Erythroblast (primary cell): ENCODE data around the gene SLC10A7.

ENCODE experiments used
- GATA1 ChIP-seq: IDR thresholded peaks from 2 replicates; pipeline ENCODE4 v1.6.1; 2011; ENCODE audit warnings: low read depth, mild to moderate bottlenecking, control low read depth, low read length, moderate library complexity
- POLR2A ChIP-seq: IDR thresholded peaks from 2 replicates; pipeline ENCODE4 v1.6.1; 2011; ENCODE audit warnings: mild to moderate bottlenecking, low read length

GRCh38 chr4:146336410-146336807 is 185.3 kb downstream of the SLC10A7 start:
- TF ChIP-seq POLR2A, result no peak
- TF ChIP-seq GATA1, result no peak
